Measurements from ENCODE around the gene DAAM1.

GRCh38 chr14:59333668-59334067 lies 145.2 kb downstream of the DAAM1 start:
- no peak for TF ChIP-seq CTCF (IDR thresholded peaks at IDR 0.05 in 8 of 11, conservative IDR thresholded peaks at IDR 0.05 in 3 of 11)
- TF ChIP-seq POLR2A (IDR thresholded peaks at IDR 0.05): no peak

All from spleen (tissue), 7 donors.